ENCODE measurements around the gene S100A1. TPM values are rescaled to one million over a fixed set of nuclear protein-coding genes. Genes with fewer than 3 reads are reported as not detected.

The S100A1 gene
- total RNA-seq, 1 experiment from 2014 or later = not detected

DNA sequence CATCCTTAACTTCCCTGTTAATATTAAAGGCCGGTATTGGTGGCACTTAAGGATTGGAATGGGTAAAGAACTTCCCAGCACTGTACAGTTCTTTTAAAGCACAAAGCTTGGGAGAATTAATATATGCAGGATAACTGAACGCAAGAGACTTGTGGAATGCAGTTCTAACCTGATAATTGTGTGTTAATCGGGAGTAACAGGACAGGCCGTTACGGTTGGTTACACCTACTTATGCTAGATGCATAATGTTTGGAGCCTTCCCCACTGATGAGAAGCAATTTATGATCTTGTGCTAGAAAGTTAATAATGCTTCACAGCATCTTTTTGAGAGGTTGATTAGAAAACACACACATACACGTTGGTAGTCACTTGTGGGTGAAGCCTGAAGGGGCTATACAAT, 12.6 kb downstream of the S100A1 start:
- no peak overlapping the region for H4K8ac ChIP-seq (replicated peaks; ENCODE audit: insufficient read length, low read depth, low read length)
- H3K9me3 ChIP-seq (ENCODE audit: control insufficient read depth, low read depth, low read length) = no peaks in the 10 kb centered on the region
- no CpG with 5 or more reads among the region's 6 CpGs for WGBS (ENCODE audit: extremely low coverage, insufficient read length, low lambda C conversion rate)
- H3K56ac ChIP-seq (ENCODE audit: insufficient read length, low read depth, low read length) = no peak overlapping the region
- H2BK120ac ChIP-seq (ENCODE audit: low read depth, low read length, poor library complexity, severe bottlenecking) = no peak overlapping the region
- H3K18ac ChIP-seq (ENCODE audit: insufficient read length, low read depth, low read length) = no peak overlapping the region
- no peaks in the 10 kb centered on the region for H4K20me1 ChIP-seq (ENCODE audit: control insufficient read depth, insufficient read depth, insufficient read length)
- H3K14ac ChIP-seq (ENCODE audit: insufficient read depth, low read length) = no peak overlapping the region
- DNase-seq = no peak
- H3K4ac ChIP-seq (ENCODE audit: low read depth, low read length) = no peak overlapping the region
- H3K9ac ChIP-seq (ENCODE audit: extremely low read depth, insufficient read length, low read length) = no peak overlapping the region
- H3K4me1 ChIP-seq (ENCODE audit: insufficient read depth, low read length) = no peaks in the 10 kb centered on the region
- no peak overlapping the region for H2AFZ ChIP-seq (ENCODE audit: low read length)
- TF ChIP-seq, protein P1, sequence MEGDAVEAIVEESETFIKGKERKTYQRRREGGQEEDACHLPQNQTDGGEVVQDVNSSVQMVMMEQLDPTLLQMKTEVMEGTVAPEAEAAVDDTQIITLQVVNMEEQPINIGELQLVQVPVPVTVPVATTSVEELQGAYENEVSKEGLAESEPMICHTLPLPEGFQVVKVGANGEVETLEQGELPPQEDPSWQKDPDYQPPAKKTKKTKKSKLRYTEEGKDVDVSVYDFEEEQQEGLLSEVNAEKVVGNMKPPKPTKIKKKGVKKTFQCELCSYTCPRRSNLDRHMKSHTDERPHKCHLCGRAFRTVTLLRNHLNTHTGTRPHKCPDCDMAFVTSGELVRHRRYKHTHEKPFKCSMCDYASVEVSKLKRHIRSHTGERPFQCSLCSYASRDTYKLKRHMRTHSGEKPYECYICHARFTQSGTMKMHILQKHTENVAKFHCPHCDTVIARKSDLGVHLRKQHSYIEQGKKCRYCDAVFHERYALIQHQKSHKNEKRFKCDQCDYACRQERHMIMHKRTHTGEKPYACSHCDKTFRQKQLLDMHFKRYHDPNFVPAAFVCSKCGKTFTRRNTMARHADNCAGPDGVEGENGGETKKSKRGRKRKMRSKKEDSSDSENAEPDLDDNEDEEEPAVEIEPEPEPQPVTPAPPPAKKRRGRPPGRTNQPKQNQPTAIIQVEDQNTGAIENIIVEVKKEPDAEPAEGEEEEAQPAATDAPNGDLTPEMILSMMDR (conservative IDR thresholded peaks at IDR 0.05) = no peak
- H3K79me1 ChIP-seq (ENCODE audit: insufficient read depth, low read depth, low read length, poor library complexity, severe bottlenecking) = peaks cover 4% of the 10 kb centered on the region
- H3K79me2 ChIP-seq (ENCODE audit: insufficient read depth, low read length) = no peaks in the 10 kb centered on the region
- no peak overlapping the region for H4K91ac ChIP-seq (ENCODE audit: insufficient read length, low read depth, low read length)
- no peaks in the 10 kb centered on the region for H3K27me3 Mint-ChIP-seq (ENCODE audit: low read depth)
- H3K36me3 Mint-ChIP-seq (ENCODE audit: insufficient read depth in 1 of 3, low read depth in 3 of 3) = peaks cover 66 to 98% (median 92%) of the 10 kb centered on the region in 3 experiments
- H2BK5ac ChIP-seq (ENCODE audit: insufficient read length, low read length) = no peak overlapping the region
- no peaks in the 10 kb centered on the region for H3K23me2 ChIP-seq (ENCODE audit: insufficient read length, low read depth, low read length, poor library complexity, severe bottlenecking)
- no peak overlapping the region for H3K4me2 ChIP-seq (ENCODE audit: insufficient read depth, insufficient read length, low read length)
- H3K27ac Mint-ChIP-seq = no peak overlapping the region
- H3K9me3 Mint-ChIP-seq = no peaks in the 10 kb centered on the region
- no peak overlapping the region for H4K5ac ChIP-seq (ENCODE audit: insufficient read length, low read depth, low read length)
- H2BK15ac ChIP-seq (ENCODE audit: low read depth, low read length) = no peak overlapping the region
- H3T11ph ChIP-seq (ENCODE audit: low read length) = no peak overlapping the region
- no peaks in the 10 kb centered on the region for H3K27me3 ChIP-seq (ENCODE audit: insufficient read depth, low read length)
- H3K27ac ChIP-seq (ENCODE audit: insufficient read length, low read depth, low read length) = no peak overlapping the region
- H2BK12ac ChIP-seq (ENCODE audit: insufficient read length, low read depth, low read length) = no peak overlapping the region
- no peak overlapping the region for H2AK5ac ChIP-seq (ENCODE audit: insufficient read length, low read length)
- no peak overlapping the region for H3K23ac ChIP-seq (ENCODE audit: insufficient read length, low read depth, low read length)
- H2BK20ac ChIP-seq (ENCODE audit: low read depth, low read length, poor library complexity, severe bottlenecking) = no peak overlapping the region
- no peak overlapping the region for H3K4me3 Mint-ChIP-seq
- peaks cover 0 to under 1% of the 10 kb centered on the region in 2 experiments; a peak in 2 of 4 replicates for H3K4me1 Mint-ChIP-seq

Measured in H9 (cell line).